ENCODE measurements around the gene SNRNP48.
A peak's percentile ranks its signal among the peaks of the same experiment; 100 is the strongest.

The SNRNP48 gene

DNA sequence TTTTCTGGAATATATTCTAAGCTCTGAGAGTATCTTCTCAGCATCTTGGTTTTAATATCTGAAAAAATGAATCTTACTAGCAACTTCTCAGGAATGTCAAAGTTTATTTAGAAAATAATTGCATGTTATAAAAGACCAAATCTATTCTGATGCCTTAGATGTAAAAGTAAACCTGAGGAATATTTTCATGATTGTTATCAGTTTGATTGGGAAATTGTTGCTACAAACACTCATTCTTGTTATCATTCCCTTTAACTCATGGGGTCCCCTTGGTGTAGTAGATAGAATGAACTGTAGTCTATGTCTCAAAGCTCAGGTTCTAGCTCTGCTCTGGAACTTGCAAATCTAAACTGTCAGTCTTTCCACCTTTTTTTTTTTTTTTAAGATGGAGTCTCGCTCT lies 50.0 kb downstream of the SNRNP48 start:
- H3K4me3 ChIP-seq (ENCODE audit: low read depth, low read length) = no peak overlapping the region
- DNase-seq (ENCODE audit: low read depth) = no peak
- no peak for TF ChIP-seq CTCF (IDR thresholded peaks at IDR 0.05; ENCODE audit: low read depth, low read length, missing control alignments)

- TF ChIP-seq CTCF (IDR thresholded peaks at IDR 0.05; ENCODE audit: low read depth, low read length, missing control alignments) = no peak
- DNase-seq (ENCODE audit: low read depth) = no peak
- no peak overlapping the region for H3K4me3 ChIP-seq (ENCODE audit: low read depth, low read length)
Observed at GRCh38 chr6:7640607-7641577, 50.9 kb downstream of the SNRNP48 start.

- DNase-seq (ENCODE audit: low read depth) = no peak
- no peak for TF ChIP-seq CTCF (IDR thresholded peaks at IDR 0.05; ENCODE audit: low read depth, low read length, missing control alignments)
- H3K4me3 ChIP-seq (ENCODE audit: low read depth, low read length) = no peak overlapping the region
Observed at GRCh38 chr6:7642791-7643190, 52.8 kb downstream of the SNRNP48 start.

GRCh38 chr6:7644417-7644816 lies 54.4 kb downstream of the SNRNP48 start:
- no peak overlapping the region for H3K4me3 ChIP-seq (ENCODE audit: low read depth, low read length)
- DNase-seq (ENCODE audit: low read depth) = no peak
- TF ChIP-seq CTCF (IDR thresholded peaks at IDR 0.05; ENCODE audit: low read depth, low read length, missing control alignments) = no peak

DNA sequence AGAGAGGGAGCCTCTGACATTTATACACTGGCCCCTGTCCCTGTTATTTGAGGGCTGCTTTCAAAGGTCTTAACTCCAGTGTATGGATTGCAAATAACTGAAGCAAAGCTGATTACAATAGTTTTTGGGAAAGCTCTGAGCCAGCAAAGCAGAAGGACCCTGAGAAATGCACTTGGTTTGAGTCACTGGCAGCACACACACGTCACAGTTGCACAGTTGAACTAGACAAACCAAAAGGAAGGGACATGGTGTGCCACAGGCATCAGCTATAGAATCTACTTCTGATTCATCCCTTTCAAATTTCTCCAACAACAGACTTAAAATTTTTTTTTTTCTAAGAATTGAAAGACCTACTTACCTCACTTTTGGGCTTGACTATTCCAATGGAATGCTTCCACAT lies 56.4 kb downstream of the SNRNP48 start:
- TF ChIP-seq CTCF (IDR thresholded peaks at IDR 0.05; ENCODE audit: low read depth, low read length, missing control alignments) = no peak
- DNase-seq (ENCODE audit: low read depth) = no peak
- H3K4me3 ChIP-seq (ENCODE audit: low read depth, low read length) = no peak overlapping the region

DNA sequence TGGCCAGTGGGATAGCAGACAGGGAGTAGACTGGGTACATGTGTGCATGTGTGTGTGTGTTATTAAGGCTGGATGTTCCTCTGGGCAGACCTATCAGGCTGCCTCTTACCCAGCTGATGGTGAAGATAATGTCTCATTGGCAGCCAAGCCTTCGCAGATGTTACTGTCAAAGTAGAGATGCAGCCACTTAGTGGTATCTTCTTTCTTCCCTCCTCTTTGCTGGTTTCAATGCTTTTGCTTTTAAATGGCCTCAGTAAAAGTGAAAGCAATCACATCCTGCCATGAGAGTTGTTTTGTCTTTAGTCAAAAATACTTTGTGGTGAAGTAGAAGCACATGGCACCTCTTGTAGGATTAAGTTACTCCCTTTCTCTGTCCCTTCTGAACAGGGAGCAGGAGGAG lies 57.5 kb downstream of the SNRNP48 start:
- no peak for TF ChIP-seq CTCF (IDR thresholded peaks at IDR 0.05; ENCODE audit: low read depth, low read length, missing control alignments)
- DNase-seq (ENCODE audit: low read depth) = peak; percentile 21
- no peak overlapping the region for H3K4me3 ChIP-seq (ENCODE audit: low read depth, low read length)

Measured in GM12864 (cell line).